ENCODE results near the gene WNT16. TPM values are rescaled to one million over a fixed set of nuclear protein-coding genes. Genes with fewer than 3 reads are reported as not detected.

Gene WNT16
- total RNA-seq, 1 donor from 2014 or later, result not detected

DNA sequence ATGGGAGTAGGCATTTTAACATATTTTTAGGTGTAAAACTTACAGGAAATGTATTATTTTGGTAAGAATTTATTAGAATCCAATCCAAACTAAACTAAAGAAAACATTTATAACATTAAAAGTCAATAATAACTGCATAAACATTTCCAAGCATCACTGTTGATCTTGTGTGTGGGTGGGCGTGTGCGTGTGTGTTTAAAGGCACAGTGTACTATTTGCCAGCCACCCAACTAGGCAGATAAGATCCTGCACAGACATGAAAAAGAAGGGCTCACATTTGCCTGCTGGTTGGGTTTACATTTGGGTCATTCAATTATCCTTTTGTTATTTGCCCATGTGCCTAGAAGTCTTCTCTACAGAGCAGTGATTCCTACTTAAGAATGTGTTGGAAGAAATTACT lies 31.0 kb upstream of the WNT16 start:
- Histone ChIP-seq H3K9me3 (no peaks in the 10 kb centered on the region), H3K27me3 (no peaks in the 10 kb centered on the region), H3K4me1 (no peaks in the 10 kb centered on the region), H3K36me3 (peaks cover 10% of the 10 kb centered on the region), H3K27ac (no peak overlapping the region), H3K4me3 (no peak overlapping the region)
- TF ChIP-seq, protein P1, sequence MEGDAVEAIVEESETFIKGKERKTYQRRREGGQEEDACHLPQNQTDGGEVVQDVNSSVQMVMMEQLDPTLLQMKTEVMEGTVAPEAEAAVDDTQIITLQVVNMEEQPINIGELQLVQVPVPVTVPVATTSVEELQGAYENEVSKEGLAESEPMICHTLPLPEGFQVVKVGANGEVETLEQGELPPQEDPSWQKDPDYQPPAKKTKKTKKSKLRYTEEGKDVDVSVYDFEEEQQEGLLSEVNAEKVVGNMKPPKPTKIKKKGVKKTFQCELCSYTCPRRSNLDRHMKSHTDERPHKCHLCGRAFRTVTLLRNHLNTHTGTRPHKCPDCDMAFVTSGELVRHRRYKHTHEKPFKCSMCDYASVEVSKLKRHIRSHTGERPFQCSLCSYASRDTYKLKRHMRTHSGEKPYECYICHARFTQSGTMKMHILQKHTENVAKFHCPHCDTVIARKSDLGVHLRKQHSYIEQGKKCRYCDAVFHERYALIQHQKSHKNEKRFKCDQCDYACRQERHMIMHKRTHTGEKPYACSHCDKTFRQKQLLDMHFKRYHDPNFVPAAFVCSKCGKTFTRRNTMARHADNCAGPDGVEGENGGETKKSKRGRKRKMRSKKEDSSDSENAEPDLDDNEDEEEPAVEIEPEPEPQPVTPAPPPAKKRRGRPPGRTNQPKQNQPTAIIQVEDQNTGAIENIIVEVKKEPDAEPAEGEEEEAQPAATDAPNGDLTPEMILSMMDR (IDR thresholded peaks at IDR 0.05), result no peak
- intact Hi-C loops (cut with DNase I), result no loop called here
- DNase-seq, result no peak
- ATAC-seq, result no peak

DNA sequence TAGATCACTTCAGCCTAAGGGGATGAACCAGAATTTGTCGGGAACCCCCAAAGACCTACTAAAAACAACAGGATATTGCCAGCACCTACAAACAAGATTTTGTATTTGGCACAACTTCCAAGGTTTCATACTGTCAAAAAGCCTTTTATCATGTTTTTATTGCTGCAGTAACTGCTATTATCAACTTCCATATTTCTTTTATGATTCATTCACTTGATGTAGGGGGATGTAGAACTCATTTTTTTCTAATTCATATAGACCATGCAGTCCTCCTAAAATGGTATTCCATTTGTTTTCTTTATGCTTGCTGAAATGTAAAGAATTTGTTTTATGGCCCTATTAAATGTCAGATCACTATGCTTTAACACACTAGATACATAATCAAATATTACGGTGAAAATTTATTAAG lies 30.0 kb upstream of the WNT16 start:
- Histone ChIP-seq H3K27ac (no peak overlapping the region), H3K27me3 (no peaks in the 10 kb centered on the region), H3K9me3 (no peaks in the 10 kb centered on the region), H3K4me1 (no peaks in the 10 kb centered on the region), H3K36me3 (peaks cover 10% of the 10 kb centered on the region), H3K4me3 (no peak overlapping the region)
- intact Hi-C loops (cut with DNase I), result no loop called here
- TF ChIP-seq, protein P1 (IDR thresholded peaks at IDR 0.05), result no peak
- ATAC-seq (no peak), DNase-seq (no peak)

DNA sequence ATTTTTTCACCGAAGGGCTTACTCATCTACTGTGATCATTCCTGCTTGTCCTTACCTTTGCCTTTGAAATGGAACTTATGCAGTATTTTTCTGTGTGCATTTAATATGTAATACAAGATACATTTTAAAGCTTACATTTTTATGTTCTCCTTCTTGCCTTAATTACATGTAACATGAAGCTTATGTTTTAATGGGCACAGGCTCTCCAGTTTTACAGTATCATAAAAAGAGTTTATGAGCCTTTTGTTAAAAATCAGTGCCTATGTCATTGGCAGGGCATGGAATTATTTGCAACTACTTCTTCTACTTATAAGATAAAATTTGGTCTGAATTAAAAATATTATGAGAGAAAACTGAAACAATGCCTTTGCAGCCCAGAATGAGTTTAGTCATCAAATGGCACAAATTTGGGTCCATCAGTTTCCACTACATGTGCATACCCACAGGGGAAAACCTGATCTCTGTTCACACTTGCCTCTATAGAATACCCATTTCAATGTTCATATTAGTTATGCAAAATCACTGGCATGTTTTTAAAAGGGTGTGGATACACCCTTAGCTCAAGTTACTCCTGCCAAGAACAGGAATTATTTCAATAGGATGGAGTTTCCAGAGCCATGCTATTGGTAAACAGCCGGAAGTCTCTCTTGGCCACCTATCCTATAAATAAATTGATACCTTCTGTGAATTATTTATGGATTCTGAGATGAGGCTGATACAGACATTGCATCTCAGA lies 27.9 kb upstream of the WNT16 start:
- intact Hi-C loops (cut with DNase I), result no loop called here
- peaks cover 2% of the 10 kb centered on the region for H3K36me3 ChIP-seq

DNA sequence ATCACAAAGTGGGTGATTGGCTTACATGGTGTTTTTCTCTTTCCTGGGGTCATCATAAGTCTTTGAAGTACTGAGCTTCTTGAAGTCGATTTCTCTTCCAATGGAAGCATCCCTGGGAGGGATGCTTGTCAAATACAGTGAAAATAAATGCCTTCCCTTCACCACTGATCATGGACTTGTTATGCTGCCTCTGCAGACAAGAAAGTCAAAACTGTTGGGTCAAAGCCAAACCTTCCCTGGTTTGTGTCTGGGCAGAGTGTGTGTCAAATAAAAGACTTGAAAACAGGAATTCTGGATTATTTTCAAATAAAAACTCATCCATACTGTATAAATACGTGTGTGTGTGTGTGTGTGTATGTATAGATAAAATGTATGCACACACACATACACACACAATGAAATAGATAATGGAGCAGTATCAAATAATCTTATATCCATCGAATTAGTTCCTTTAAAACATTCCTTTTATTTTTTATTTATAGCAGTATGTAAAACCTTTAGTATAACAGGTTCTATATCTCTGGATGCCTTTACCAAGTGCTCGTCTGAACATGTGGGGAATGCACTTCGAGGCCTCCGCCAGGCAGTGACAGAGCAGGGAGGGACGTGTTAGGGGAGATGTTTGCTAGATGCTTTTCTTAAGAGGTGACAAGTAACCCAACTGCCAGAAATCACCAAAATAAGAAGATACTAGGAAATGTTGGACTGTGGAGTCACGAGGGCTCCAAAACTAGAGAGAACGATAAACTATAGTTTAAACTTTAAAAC lies 27.2 kb upstream of the WNT16 start:
- DNase-seq (no peak), ATAC-seq (no peak)
- no peaks in the 10 kb centered on the region for H3K27me3 ChIP-seq
- no peak overlapping the region for H3K4me3 ChIP-seq
- no peaks in the 10 kb centered on the region for H3K36me3 ChIP-seq
- no peak overlapping the region for H3K27ac ChIP-seq
- no peaks in the 10 kb centered on the region for H3K9me3 ChIP-seq
- TF ChIP-seq, protein P1 (IDR thresholded peaks at IDR 0.05), result no peak
- intact Hi-C loops (cut with DNase I), result no loop called here
- no peaks in the 10 kb centered on the region for H3K4me1 ChIP-seq

More for the DNA sequence above, 27.9 kb upstream of the WNT16 start:
- H3K27me3 ChIP-seq, result no peaks in the 10 kb centered on the region
- H3K4me1 ChIP-seq, result no peaks in the 10 kb centered on the region
- no peak overlapping the region for H3K27ac ChIP-seq
- TF ChIP-seq, protein P1 (IDR thresholded peaks at IDR 0.05), result no peak
- H3K4me3 ChIP-seq, result no peak overlapping the region
- DNase-seq (no peak), ATAC-seq (no peak)
- H3K9me3 ChIP-seq, result no peaks in the 10 kb centered on the region

DNA sequence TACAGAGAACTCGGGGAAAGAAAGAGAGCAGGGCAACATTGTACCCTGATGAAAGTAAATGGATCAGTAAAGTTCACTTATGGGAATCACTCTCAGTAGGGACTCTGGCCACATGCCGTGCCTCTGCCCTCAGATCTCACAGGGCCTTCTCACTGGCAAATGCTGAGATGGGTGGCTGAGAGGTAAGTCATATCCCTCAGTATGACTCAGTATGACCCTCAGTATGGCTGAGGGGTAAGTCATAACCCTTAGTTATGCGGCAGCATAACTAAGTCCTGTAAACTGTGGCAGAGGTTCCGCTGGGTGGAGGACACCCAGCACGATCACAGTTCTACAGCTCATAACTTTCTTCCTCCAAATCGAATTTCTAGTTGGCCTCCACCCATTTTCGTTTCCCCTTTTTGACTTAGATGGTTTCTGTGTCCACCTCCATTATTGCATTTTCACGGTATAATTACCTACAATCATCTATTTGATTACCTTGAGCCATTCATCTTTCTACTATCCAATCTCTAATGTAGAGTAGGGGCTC lies 26.5 kb upstream of the WNT16 start:
- TF ChIP-seq, protein P1 (IDR thresholded peaks at IDR 0.05), result no peak
- Histone ChIP-seq H3K36me3 (no peaks in the 10 kb centered on the region), H3K27me3 (no peaks in the 10 kb centered on the region), H3K9me3 (no peaks in the 10 kb centered on the region), H3K4me1 (no peaks in the 10 kb centered on the region), H3K4me3 (no peak overlapping the region), H3K27ac (no peak overlapping the region)
- intact Hi-C loops (cut with DNase I), result no loop called here
- DNase-seq (no peak), ATAC-seq (no peak)
